Ishikawa (cell line): ENCODE data around the gene PLCL1.

ENCODE experiments used
- NFIC ChIP-seq: IDR thresholded peaks from 2 replicates; pipeline ENCODE4 v1.6.1; 2012
- RAD21 ChIP-seq: IDR thresholded peaks from 2 replicates; pipeline ENCODE4 v1.6.1; 2012; ENCODE audit warnings: low read depth
- TAF1 ChIP-seq: IDR thresholded peaks from 2 replicates; pipeline ENCODE4 v1.6.1; 2012; ENCODE audit warnings: low read depth, mild to moderate bottlenecking
- TCF12 ChIP-seq: IDR thresholded peaks from 2 replicates; pipeline ENCODE4 v1.6.1; 2012; ENCODE audit warnings: low read depth
- TEAD4 ChIP-seq: IDR thresholded peaks from 2 replicates; pipeline ENCODE4 v1.6.1; 2012
- YY1 ChIP-seq: IDR thresholded peaks from 2 replicates; pipeline ENCODE4 v1.6.1; 2012; ENCODE audit warnings: low read depth
- ZBTB7A ChIP-seq: IDR thresholded peaks from 2 replicates; pipeline ENCODE4 v1.6.1; 2012; ENCODE audit warnings: low read depth
- TF ChIP-seq, protein P1 (sequence below): IDR thresholded peaks from 2 replicates; pipeline ENCODE4 v1.6.1; 2012
- TF ChIP-seq, protein P2 (sequence below): IDR thresholded peaks from 2 replicates; pipeline ENCODE4 v1.6.1; 2012; ENCODE audit warnings: low read depth, mild to moderate bottlenecking
- TF ChIP-seq, protein P3 (sequence below): IDR thresholded peaks from 2 replicates; pipeline ENCODE4 v1.6.1; 2012

DNA sequence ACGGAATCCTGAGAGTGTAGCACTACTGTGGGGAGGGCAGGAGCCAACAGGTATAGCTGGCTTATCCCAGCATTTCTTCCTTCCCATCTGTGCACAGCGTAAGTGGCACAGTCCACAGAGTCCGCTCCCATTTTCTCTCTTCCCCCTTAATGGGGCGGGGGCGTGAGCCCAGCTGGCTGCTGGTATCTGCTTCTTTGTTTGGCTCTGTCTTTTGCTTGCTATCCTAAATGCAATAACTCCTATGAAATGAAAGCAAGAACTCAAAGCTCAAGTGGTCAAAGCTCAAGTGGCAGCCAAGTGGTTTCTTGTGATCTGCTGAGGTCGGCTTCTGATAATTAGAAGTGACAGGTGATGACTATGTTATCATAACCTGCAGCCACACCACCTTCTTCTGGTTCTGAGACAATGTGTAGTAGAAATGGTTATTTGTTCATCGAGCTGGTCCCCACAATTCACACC lies 192.7 kb downstream of the PLCL1 start:
- TF ChIP-seq ZBTB7A (no peak), TAF1 (no peak), RAD21 (no peak), TCF12 (no peak), NFIC (no peak), YY1 (no peak), TEAD4 (no peak)
- TF ChIP-seq, protein P1, sequence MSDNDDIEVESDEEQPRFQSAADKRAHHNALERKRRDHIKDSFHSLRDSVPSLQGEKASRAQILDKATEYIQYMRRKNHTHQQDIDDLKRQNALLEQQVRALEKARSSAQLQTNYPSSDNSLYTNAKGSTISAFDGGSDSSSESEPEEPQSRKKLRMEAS: no peak
- TF ChIP-seq, protein P2, sequence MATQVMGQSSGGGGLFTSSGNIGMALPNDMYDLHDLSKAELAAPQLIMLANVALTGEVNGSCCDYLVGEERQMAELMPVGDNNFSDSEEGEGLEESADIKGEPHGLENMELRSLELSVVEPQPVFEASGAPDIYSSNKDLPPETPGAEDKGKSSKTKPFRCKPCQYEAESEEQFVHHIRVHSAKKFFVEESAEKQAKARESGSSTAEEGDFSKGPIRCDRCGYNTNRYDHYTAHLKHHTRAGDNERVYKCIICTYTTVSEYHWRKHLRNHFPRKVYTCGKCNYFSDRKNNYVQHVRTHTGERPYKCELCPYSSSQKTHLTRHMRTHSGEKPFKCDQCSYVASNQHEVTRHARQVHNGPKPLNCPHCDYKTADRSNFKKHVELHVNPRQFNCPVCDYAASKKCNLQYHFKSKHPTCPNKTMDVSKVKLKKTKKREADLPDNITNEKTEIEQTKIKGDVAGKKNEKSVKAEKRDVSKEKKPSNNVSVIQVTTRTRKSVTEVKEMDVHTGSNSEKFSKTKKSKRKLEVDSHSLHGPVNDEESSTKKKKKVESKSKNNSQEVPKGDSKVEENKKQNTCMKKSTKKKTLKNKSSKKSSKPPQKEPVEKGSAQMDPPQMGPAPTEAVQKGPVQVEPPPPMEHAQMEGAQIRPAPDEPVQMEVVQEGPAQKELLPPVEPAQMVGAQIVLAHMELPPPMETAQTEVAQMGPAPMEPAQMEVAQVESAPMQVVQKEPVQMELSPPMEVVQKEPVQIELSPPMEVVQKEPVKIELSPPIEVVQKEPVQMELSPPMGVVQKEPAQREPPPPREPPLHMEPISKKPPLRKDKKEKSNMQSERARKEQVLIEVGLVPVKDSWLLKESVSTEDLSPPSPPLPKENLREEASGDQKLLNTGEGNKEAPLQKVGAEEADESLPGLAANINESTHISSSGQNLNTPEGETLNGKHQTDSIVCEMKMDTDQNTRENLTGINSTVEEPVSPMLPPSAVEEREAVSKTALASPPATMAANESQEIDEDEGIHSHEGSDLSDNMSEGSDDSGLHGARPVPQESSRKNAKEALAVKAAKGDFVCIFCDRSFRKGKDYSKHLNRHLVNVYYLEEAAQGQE: no peak
- TF ChIP-seq, protein P3, sequence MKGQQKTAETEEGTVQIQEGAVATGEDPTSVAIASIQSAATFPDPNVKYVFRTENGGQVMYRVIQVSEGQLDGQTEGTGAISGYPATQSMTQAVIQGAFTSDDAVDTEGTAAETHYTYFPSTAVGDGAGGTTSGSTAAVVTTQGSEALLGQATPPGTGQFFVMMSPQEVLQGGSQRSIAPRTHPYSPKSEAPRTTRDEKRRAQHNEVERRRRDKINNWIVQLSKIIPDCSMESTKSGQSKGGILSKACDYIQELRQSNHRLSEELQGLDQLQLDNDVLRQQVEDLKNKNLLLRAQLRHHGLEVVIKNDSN: no peak
